ENCODE results near the gene NFE2L3.

The NFE2L3 gene

GRCh38 chr7:26151953-26152781 is at the start of gene NFE2L3:
TSS of gene NFE2L3 (plus strand) at chr7:26152198. CDS start at chr7:26152499, 301 bp downstream.
- peak within 1 kb of the TSS; percentile 58 for H3K4me3 ChIP-seq (replicated peaks; ENCODE audit: low read depth, low read length)
- no peak for TF ChIP-seq CTCF (IDR thresholded peaks at IDR 0.05; ENCODE audit: low read length, missing control alignments)
- DNase-seq (ENCODE audit: low read depth), result peak; percentile 67

GRCh38 chr7:26103596-26103995 is 48.4 kb upstream of the NFE2L3 start:
- DNase-seq (ENCODE audit: low read depth), result no peak
- no peak for TF ChIP-seq CTCF (IDR thresholded peaks at IDR 0.05; ENCODE audit: low read length, missing control alignments)
- no peak overlapping the region for H3K4me3 ChIP-seq (replicated peaks; ENCODE audit: low read depth, low read length)

GRCh38 chr7:26105236-26105635 is 46.8 kb upstream of the NFE2L3 start:
- no peak for DNase-seq (ENCODE audit: low read depth)
- no peak for TF ChIP-seq CTCF (IDR thresholded peaks at IDR 0.05; ENCODE audit: low read length, missing control alignments)
- no peak overlapping the region for H3K4me3 ChIP-seq (replicated peaks; ENCODE audit: low read depth, low read length)

GRCh38 chr7:26105931-26106330 is 46.1 kb upstream of the NFE2L3 start:
- TF ChIP-seq CTCF (IDR thresholded peaks at IDR 0.05; ENCODE audit: low read length, missing control alignments), result no peak
- H3K4me3 ChIP-seq (replicated peaks; ENCODE audit: low read depth, low read length), result no peak overlapping the region
- DNase-seq (ENCODE audit: low read depth), result no peak

- no peak for TF ChIP-seq CTCF (IDR thresholded peaks at IDR 0.05; ENCODE audit: low read length, missing control alignments)
These were observed 39.7 kb upstream of the NFE2L3 start for GRCh38 chr7:26112203-26112740.

GRCh38 chr7:26115650-26116049 is 36.3 kb upstream of the NFE2L3 start:
- H3K4me3 ChIP-seq (replicated peaks; ENCODE audit: low read depth, low read length), result no peak overlapping the region
- DNase-seq (ENCODE audit: low read depth), result no peak
- TF ChIP-seq CTCF (IDR thresholded peaks at IDR 0.05; ENCODE audit: low read length, missing control alignments), result no peak

More at GRCh38 chr7:26112203-26112740, 39.7 kb upstream of the NFE2L3 start:
- DNase-seq (ENCODE audit: low read depth), result no peak
- no peak overlapping the region for H3K4me3 ChIP-seq (replicated peaks; ENCODE audit: low read depth, low read length)
